ENCODE measurements around the gene ARID1B.

DNA sequence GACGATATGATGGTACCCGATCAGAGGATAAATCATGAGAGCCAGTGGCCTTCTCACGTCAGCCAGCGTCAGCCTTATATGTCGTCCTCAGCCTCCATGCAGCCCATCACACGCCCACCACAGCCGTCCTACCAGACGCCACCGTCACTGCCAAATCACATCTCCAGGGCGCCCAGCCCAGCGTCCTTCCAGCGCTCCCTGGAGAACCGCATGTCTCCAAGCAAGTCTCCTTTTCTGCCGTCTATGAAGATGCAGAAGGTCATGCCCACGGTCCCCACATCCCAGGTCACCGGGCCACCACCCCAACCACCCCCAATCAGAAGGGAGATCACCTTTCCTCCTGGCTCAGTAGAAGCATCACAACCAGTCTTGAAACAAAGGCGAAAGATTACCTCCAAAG lies 423.9 kb downstream of the ARID1B start:
- TF ChIP-seq, protein P1, sequence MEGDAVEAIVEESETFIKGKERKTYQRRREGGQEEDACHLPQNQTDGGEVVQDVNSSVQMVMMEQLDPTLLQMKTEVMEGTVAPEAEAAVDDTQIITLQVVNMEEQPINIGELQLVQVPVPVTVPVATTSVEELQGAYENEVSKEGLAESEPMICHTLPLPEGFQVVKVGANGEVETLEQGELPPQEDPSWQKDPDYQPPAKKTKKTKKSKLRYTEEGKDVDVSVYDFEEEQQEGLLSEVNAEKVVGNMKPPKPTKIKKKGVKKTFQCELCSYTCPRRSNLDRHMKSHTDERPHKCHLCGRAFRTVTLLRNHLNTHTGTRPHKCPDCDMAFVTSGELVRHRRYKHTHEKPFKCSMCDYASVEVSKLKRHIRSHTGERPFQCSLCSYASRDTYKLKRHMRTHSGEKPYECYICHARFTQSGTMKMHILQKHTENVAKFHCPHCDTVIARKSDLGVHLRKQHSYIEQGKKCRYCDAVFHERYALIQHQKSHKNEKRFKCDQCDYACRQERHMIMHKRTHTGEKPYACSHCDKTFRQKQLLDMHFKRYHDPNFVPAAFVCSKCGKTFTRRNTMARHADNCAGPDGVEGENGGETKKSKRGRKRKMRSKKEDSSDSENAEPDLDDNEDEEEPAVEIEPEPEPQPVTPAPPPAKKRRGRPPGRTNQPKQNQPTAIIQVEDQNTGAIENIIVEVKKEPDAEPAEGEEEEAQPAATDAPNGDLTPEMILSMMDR (conservative IDR thresholded peaks at IDR 0.05; ENCODE audit: low read length) = no peak
- TF ChIP-seq EZH2phosphoT487 (IDR thresholded peaks at IDR 0.05; ENCODE audit: borderline replicate concordance, low read depth, low read length) = no peak

Measured in OCI-LY7 (cell line).